ENCODE data around the gene ZAP70. TPM values are rescaled to one million over a fixed set of nuclear protein-coding genes. Genes with fewer than 3 reads are reported as not detected.

The ZAP70 gene
- total RNA-seq, 2 experiments from 2014 or later, result 40.8 to 57.9 TPM

DNA sequence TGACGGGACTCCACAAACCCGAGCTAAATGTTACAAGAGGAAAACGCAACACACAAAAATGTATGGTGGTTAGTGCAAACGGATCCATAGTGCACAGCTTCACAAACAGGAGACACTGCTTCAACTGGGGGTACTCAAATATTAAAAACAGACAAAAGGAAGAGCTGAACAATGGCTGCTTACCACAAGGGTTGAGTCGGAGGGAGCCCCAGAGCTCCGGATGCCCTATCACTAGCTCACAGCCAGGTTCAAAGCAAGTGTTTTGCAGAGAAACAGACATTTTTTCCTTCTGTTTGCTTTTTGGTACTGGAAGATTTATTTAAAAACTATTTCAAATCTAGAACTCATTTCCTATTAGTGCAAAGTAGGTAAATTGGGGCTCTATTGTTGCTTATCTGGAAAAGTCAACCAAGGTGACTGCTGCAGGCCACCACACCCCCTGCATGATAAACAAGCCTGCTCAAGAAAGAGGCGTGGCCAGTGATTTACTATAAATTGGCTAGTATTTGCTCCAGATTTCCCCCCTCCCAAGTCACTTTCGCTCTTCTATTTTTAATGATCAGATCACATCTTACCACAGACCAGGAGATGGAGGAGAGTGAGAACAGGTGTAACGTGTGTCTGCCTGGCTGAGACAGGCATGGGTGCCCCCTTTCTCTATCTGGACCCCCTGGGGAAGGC lies 46.5 kb downstream of the ZAP70 start:
- Histone ChIP-seq H3K27ac (ENCODE audit: low read depth, low read length, poor library complexity, severe bottlenecking) (no peak overlapping the region), H3K36me3 (ENCODE audit: insufficient read depth, low read length) (peaks cover 37% of the 10 kb centered on the region; the same call in 1 of the 2 replicates), H3K9me2 (ENCODE audit: insufficient read depth, low read length) (no peaks in the 10 kb centered on the region), H3K4me3 (ENCODE audit: low read depth, low read length, poor library complexity, severe bottlenecking) (no peak overlapping the region), H3K4me2 (ENCODE audit: low read length) (no peak overlapping the region), H2AFZ (ENCODE audit: low read length) (no peak overlapping the region), H3K4me1 (ENCODE audit: insufficient read depth, low read length, poor library complexity, severe bottlenecking) (no peaks in the 10 kb centered on the region), H4K20me1 (ENCODE audit: insufficient read depth, low read length) (no peaks in the 10 kb centered on the region), H3K9me3 (ENCODE audit: low read length) (no peaks in the 10 kb centered on the region), H3K79me2 (ENCODE audit: insufficient read depth, low read depth, low read length) (no peaks in the 10 kb centered on the region)
- BruUV-seq (replicated peaks), result no TSS peak
- intact Hi-C loops (cut with micrococcal nuclease; ENCODE audit: unreplicated experiment), result no loop called here
- ChIA-PET CTCF (ENCODE audit: unreplicated experiment) (no interaction called here), POLR2A (interaction anchor here (0.5 to 0.8 kb wide), 2 partner anchors 93 to 1283 kb away, joined by 3 read pairs; no protein-coding TSS in a partner anchor)
- no peak for TF ChIP-seq EZH2phosphoT487 (IDR thresholded peaks at IDR 0.05; ENCODE audit: borderline replicate concordance, low read depth, low read length)
- no peak for DNase-seq (ENCODE audit: low spot score)

DNA sequence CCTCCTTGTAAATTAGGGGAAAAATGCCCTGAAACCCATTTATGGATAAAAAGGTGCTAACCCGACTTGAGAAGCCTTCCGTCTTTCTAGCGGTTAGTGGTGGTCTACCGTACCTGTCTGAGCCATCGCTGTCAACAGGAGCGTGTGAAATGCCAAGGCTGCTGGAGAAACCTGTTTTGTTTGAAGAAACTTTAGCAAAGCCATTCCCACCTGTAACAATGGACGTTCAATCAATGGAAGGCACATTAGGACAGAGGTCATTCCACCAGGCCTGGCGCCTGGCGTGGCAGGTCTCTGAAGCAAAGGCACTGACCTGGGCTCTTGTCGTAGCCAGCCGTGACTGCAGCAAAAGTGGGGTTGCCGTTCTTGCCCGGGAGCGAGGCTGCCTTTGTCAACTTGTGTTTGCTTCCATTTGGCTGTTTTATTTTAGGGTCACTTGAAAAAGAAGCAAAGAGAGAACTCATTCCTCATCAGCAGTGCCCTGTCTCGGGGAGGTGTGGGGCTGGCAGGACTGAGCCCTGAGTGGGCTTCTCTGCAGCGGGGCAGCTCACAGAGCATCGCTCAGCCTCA lies 47.2 kb downstream of the ZAP70 start:
- no peak for TF ChIP-seq EZH2phosphoT487 (IDR thresholded peaks at IDR 0.05; ENCODE audit: borderline replicate concordance, low read depth, low read length)
- TF ChIP-seq CTCF (conservative IDR thresholded peaks at IDR 0.05; ENCODE audit: low read length), result no peak
- Histone ChIP-seq H3K4me1 (ENCODE audit: insufficient read depth, low read length, poor library complexity, severe bottlenecking) (no peaks in the 10 kb centered on the region), H3K36me3 (ENCODE audit: insufficient read depth, low read length) (peaks cover 43% of the 10 kb centered on the region; the same call in 1 of the 2 replicates), H3K9me2 (ENCODE audit: insufficient read depth, low read length) (no peaks in the 10 kb centered on the region), H3K9me3 (ENCODE audit: low read length) (no peaks in the 10 kb centered on the region), H3K27ac (ENCODE audit: low read depth, low read length, poor library complexity, severe bottlenecking) (no peak overlapping the region), H3K4me3 (ENCODE audit: low read depth, low read length, poor library complexity, severe bottlenecking) (no peak overlapping the region), H3K4me2 (ENCODE audit: low read length) (no peak overlapping the region), H2AFZ (ENCODE audit: low read length) (no peak overlapping the region), H3K79me2 (ENCODE audit: insufficient read depth, low read depth, low read length) (no peaks in the 10 kb centered on the region), H4K20me1 (ENCODE audit: insufficient read depth, low read length) (no peaks in the 10 kb centered on the region)
- intact Hi-C loops (cut with micrococcal nuclease; ENCODE audit: unreplicated experiment), result no loop called here
- ChIA-PET POLR2A (no interaction called here), CTCF (ENCODE audit: unreplicated experiment) (no interaction called here)
- BruUV-seq (replicated peaks), result no TSS peak
- DNase-seq (ENCODE audit: low spot score), result no peak

- TF ChIP-seq CTCF (conservative IDR thresholded peaks at IDR 0.05; ENCODE audit: low read length) (no peak), EZH2phosphoT487 (IDR thresholded peaks at IDR 0.05; ENCODE audit: borderline replicate concordance, low read depth, low read length) (no peak)
- no peaks in the 10 kb centered on the region for H4K20me1 ChIP-seq (ENCODE audit: insufficient read depth, low read length)
- CTCF ChIA-PET (ENCODE audit: unreplicated experiment), result no interaction called here
Measured at GRCh38 chr2:97761192-97761591, 47.8 kb downstream of the ZAP70 start.

More at GRCh38 chr2:97761192-97761591, 47.8 kb downstream of the ZAP70 start:
- H3K36me3 ChIP-seq (ENCODE audit: insufficient read depth, low read length), result peaks cover 44% of the 10 kb centered on the region; the same call in 1 of the 2 replicates
- POLR2A ChIA-PET, result no interaction called here
- H2AFZ ChIP-seq (ENCODE audit: low read length), result no peak overlapping the region
- H3K4me2 ChIP-seq (ENCODE audit: low read length), result no peak overlapping the region
- H3K9me2 ChIP-seq (ENCODE audit: insufficient read depth, low read length), result no peaks in the 10 kb centered on the region
- no peaks in the 10 kb centered on the region for H3K4me1 ChIP-seq (ENCODE audit: insufficient read depth, low read length, poor library complexity, severe bottlenecking)
- BruUV-seq (replicated peaks), result no TSS peak
- no peak overlapping the region for H3K27ac ChIP-seq (ENCODE audit: low read depth, low read length, poor library complexity, severe bottlenecking)
- H3K79me2 ChIP-seq (ENCODE audit: insufficient read depth, low read depth, low read length), result no peaks in the 10 kb centered on the region
- intact Hi-C loops (cut with micrococcal nuclease; ENCODE audit: unreplicated experiment), result no loop called here
- no peak overlapping the region for H3K4me3 ChIP-seq (ENCODE audit: low read depth, low read length, poor library complexity, severe bottlenecking)
- no peaks in the 10 kb centered on the region for H3K9me3 ChIP-seq (ENCODE audit: low read length)
- DNase-seq (ENCODE audit: low spot score), result no peak

Data from OCI-LY7 (cell line).